Esophagus muscularis mucosa (tissue), 3 donors: ENCODE results near the gene HOXA4.

Experiments
- POLR2A ChIP-seq: fragments of 450-650 bp; IDR thresholded peaks from one replicate; pipeline ENCODE4 v1.6.1; 2017; ENCODE audit warnings: antibody characterized with exemption, moderate library complexity, mild to moderate bottlenecking, low read depth
- POLR2AphosphoS5 ChIP-seq, 2 donors: sonication (generic); formaldehyde crosslinking; IDR thresholded peaks; one replicate each; pipeline ENCODE4 v1.6.1; 2017; ENCODE audit warnings: antibody characterized with exemption in 2 of 2
- TF ChIP-seq, protein P1 (sequence below), 3 experiments: fragments of 200-600 bp in 2 of 3; fragments of 450-650 bp in 1 of 3; sonication (generic) in 2 of 3; IDR thresholded peaks; one replicate each; pipeline ENCODE4 v1.5.1; 2017 to 2019; ENCODE audit warnings: antibody characterized with exemption in 3 of 3, mild to moderate bottlenecking in 2 of 3, moderate library complexity in 1 of 3

DNA sequence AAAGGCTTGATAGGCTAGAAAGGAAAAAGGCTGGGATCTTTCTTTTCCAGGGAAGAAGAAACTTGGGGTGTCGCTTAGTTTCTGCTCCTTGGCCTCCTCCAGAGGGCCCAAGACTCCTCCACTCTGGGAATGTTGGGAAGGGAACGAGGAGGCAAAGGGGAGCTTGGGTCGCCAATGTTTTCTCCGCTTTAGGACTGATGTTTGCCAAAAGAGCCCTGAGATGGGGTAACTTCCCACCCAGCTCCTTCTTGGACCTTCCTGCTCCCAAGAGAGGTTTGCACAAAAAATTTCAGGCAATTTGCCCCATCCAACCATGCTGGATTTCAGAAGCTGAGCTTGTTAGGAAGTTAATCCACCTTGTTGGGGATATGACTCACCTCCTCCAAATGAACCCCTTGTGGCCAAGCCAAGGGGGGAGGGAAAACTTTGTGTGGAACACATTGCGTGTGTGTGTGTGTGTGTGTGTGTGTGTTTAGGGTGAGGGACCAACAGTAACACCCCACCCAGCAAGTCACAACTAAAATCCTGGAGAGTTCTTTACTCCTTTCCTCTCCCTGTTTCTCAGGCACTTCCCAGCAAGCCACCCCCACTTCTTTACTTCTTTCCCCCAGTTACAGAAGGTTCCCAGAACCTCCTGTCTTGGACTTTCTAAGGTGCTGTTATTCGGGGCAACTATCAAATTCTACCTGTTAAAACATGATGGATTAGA is 19.4 kb downstream of the HOXA4 start:
- peak in 1 of 2 donors; percentile 60 for TF ChIP-seq POLR2AphosphoS5 (IDR thresholded peaks at IDR 0.05)
- TF ChIP-seq, protein P1, sequence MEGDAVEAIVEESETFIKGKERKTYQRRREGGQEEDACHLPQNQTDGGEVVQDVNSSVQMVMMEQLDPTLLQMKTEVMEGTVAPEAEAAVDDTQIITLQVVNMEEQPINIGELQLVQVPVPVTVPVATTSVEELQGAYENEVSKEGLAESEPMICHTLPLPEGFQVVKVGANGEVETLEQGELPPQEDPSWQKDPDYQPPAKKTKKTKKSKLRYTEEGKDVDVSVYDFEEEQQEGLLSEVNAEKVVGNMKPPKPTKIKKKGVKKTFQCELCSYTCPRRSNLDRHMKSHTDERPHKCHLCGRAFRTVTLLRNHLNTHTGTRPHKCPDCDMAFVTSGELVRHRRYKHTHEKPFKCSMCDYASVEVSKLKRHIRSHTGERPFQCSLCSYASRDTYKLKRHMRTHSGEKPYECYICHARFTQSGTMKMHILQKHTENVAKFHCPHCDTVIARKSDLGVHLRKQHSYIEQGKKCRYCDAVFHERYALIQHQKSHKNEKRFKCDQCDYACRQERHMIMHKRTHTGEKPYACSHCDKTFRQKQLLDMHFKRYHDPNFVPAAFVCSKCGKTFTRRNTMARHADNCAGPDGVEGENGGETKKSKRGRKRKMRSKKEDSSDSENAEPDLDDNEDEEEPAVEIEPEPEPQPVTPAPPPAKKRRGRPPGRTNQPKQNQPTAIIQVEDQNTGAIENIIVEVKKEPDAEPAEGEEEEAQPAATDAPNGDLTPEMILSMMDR (IDR thresholded peaks at IDR 0.05) = no peak
- TF ChIP-seq POLR2A = no peak
